Cardiac muscle cell (in vitro differentiated cells and primary cell): ENCODE measurements around the gene ALKBH5. TPM values are rescaled to one million over a fixed set of nuclear protein-coding genes. Genes with fewer than 3 reads are reported as not detected.
A peak's percentile ranks its signal among the peaks of the same experiment; 100 is the strongest.

Experiments used
- DNase-seq, 2 donors: peaks; one replicate each; pipeline versions ENCODE4 v3.0.0 to v3.0.0-alpha.2; 2010 to 2017; ENCODE audit warnings: low read depth in 1 of 2, low spot score in 1 of 2
- H3K27ac ChIP-seq: fragments of 200-600 bp; sonication (generic); 2 replicates; pipeline ENCODE4 v1.5.1; 2016
- H3K27me3 ChIP-seq: fragments of 200-600 bp; sonication (generic); 2 replicates; pipeline ENCODE4 v1.6.0; 2016; ENCODE audit warnings: control low read depth
- H3K36me3 ChIP-seq: fragments of 200-600 bp; sonication (generic); 2 replicates; pipeline ENCODE4 v1.5.1; 2016; ENCODE audit warnings: control low read depth
- H3K4me1 ChIP-seq: fragments of 200-600 bp; sonication (generic); 2 replicates; pipeline ENCODE4 v1.8.1; 2017; ENCODE audit warnings: low read depth, mild to moderate bottlenecking, mixed run types
- H3K4me3 ChIP-seq: fragments of 200-600 bp; sonication (generic); 2 replicates; pipeline ENCODE4 v1.5.1; 2016; ENCODE audit warnings: mild to moderate bottlenecking
- H3K9me3 ChIP-seq: fragments of 200-600 bp; sonication (generic); 2 replicates; pipeline ENCODE4 v1.5.1; 2017; ENCODE audit warnings: low read depth, mild to moderate bottlenecking, control low read depth
- polyA plus RNA-seq: library from polyadenylated mRNA; unstranded; fragments of >200 nt; fragmentation: Nextera tagmentation; extraction: Ambion mirVana; gene quantifications from 2 replicates; pipeline ENCODE4 v1.2.1, GENCODE V29; 2016
- total RNA-seq: library from RNA; depleted of rRNA; stranded (reverse); fragments of >200 nt; gene quantifications from 2 replicates; pipeline ENCODE4 v1.2.3, GENCODE V29; 2016
- TF ChIP-seq, protein P1 (sequence below): IDR thresholded peaks from 2 replicates; pipeline ENCODE4 v1.5.1; 2012; ENCODE audit warnings: low read depth, mild to moderate bottlenecking, low read length

The ALKBH5 gene
- total and polyA plus RNA-seq, 2 experiments from 2014 or later = 257 to 279 TPM

GRCh38 chr17:18166894-18167293 lies 16.7 kb upstream of the ALKBH5 start:
- Histone ChIP-seq H3K36me3 (no peaks in the 10 kb centered on the region), H3K4me3 (no peak overlapping the region), H3K4me1 (peaks cover 4% of the 10 kb centered on the region), H3K27me3 (no peaks in the 10 kb centered on the region), H3K9me3 (no peaks in the 10 kb centered on the region), H3K27ac (no peak overlapping the region)
- TF ChIP-seq, protein P1, sequence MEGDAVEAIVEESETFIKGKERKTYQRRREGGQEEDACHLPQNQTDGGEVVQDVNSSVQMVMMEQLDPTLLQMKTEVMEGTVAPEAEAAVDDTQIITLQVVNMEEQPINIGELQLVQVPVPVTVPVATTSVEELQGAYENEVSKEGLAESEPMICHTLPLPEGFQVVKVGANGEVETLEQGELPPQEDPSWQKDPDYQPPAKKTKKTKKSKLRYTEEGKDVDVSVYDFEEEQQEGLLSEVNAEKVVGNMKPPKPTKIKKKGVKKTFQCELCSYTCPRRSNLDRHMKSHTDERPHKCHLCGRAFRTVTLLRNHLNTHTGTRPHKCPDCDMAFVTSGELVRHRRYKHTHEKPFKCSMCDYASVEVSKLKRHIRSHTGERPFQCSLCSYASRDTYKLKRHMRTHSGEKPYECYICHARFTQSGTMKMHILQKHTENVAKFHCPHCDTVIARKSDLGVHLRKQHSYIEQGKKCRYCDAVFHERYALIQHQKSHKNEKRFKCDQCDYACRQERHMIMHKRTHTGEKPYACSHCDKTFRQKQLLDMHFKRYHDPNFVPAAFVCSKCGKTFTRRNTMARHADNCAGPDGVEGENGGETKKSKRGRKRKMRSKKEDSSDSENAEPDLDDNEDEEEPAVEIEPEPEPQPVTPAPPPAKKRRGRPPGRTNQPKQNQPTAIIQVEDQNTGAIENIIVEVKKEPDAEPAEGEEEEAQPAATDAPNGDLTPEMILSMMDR = peak; percentile 18
- no peak for DNase-seq

- no peak overlapping the region for H3K4me3 ChIP-seq
- H3K4me1 ChIP-seq = peaks cover 4% of the 10 kb centered on the region
- no peaks in the 10 kb centered on the region for H3K9me3 ChIP-seq
- H3K27me3 ChIP-seq = no peaks in the 10 kb centered on the region
- TF ChIP-seq, protein P1 = no peak
- no peak for DNase-seq
- no peaks in the 10 kb centered on the region for H3K36me3 ChIP-seq
- H3K27ac ChIP-seq = no peak overlapping the region
These were observed 16.2 kb upstream of the ALKBH5 start for GRCh38 chr17:18167421-18167820.

- no peak overlapping the region for H3K27ac ChIP-seq
- TF ChIP-seq, protein P1 = no peak
- no peaks in the 10 kb centered on the region for H3K27me3 ChIP-seq
- no peaks in the 10 kb centered on the region for H3K9me3 ChIP-seq
- H3K4me1 ChIP-seq = peaks cover 8% of the 10 kb centered on the region
- DNase-seq = no peak
- no peak overlapping the region for H3K4me3 ChIP-seq
- no peaks in the 10 kb centered on the region for H3K36me3 ChIP-seq
These were observed 10.9 kb upstream of the ALKBH5 start for GRCh38 chr17:18172531-18173278.

GRCh38 chr17:18173740-18174139 lies 9.9 kb upstream of the ALKBH5 start:
- no peaks in the 10 kb centered on the region for H3K36me3 ChIP-seq
- H3K9me3 ChIP-seq = no peaks in the 10 kb centered on the region
- no peaks in the 10 kb centered on the region for H3K27me3 ChIP-seq
- H3K4me1 ChIP-seq = peaks cover 5% of the 10 kb centered on the region
- H3K27ac ChIP-seq = no peak overlapping the region
- no peak for DNase-seq
- H3K4me3 ChIP-seq = no peak overlapping the region
- TF ChIP-seq, protein P1 = no peak

GRCh38 chr17:18176176-18176575 lies 7.5 kb upstream of the ALKBH5 start:
- Histone ChIP-seq H3K27ac (no peak overlapping the region), H3K36me3 (no peaks in the 10 kb centered on the region)

More at GRCh38 chr17:18176176-18176575, 7.5 kb upstream of the ALKBH5 start:
- Histone ChIP-seq H3K4me3 (no peak overlapping the region), H3K4me1 (peaks cover 18% of the 10 kb centered on the region), H3K9me3 (no peaks in the 10 kb centered on the region), H3K27me3 (no peaks in the 10 kb centered on the region)
- TF ChIP-seq, protein P1 = no peak
- DNase-seq = no peak
